Keratinocyte (primary cell): Measurements from ENCODE around the gene DGLUCY. TPM values are rescaled to one million over a fixed set of nuclear protein-coding genes. Genes with fewer than 3 reads are reported as not detected.

Experiments
- DNase-seq: peaks from one replicate; pipeline ENCODE4 v3.0.0-alpha.2; 2011; ENCODE audit warnings: low read depth, missing footprints, low spot score
- FAIRE-seq: peaks from 2 replicates; lab custom pipeline; 2011; peaks lifted over from hg19 to GRCh38; lab: Jason Lieb, UNC
- H2AFZ ChIP-seq: 2 replicates; pipeline ENCODE4 v1.6.0; 2012; ENCODE audit warnings: low read length, control low read depth, inconsistent platforms; ENCODE audit not compliant: control insufficient read depth
- H3K27ac ChIP-seq: 2 replicates; pipeline ENCODE4 v1.5.1; 2011; ENCODE audit warnings: low read length; ENCODE audit not compliant: control insufficient read depth, insufficient read depth
- H3K27me3 ChIP-seq: 3 replicates; pipeline ENCODE4 v1.6.0; 2011; ENCODE audit warnings: low read length; ENCODE audit not compliant: control insufficient read depth, insufficient read depth; ENCODE audit errors: extremely low read depth
- H3K36me3 ChIP-seq, 2 experiments: 2 replicates in 1 of 2; 3 replicates in 1 of 2; pipeline ENCODE4 v1.5.1; 2011; ENCODE audit warnings: low read length in 2 of 2, mild to moderate bottlenecking in 1 of 2; ENCODE audit not compliant: control insufficient read depth in 2 of 2, insufficient read depth in 2 of 2; ENCODE audit errors: extremely low read depth in 1 of 2
- H3K4me1 ChIP-seq: 3 replicates; pipeline ENCODE4 v1.5.1; 2011; ENCODE audit warnings: low read length; ENCODE audit not compliant: control insufficient read depth, insufficient read depth; ENCODE audit errors: extremely low read depth
- H3K4me2 ChIP-seq: 3 replicates; pipeline ENCODE4 v1.6.0; 2011; ENCODE audit warnings: low read depth, low read length; ENCODE audit not compliant: control insufficient read depth, insufficient read depth; ENCODE audit errors: extremely low read depth
- H3K4me3 ChIP-seq, 3 experiments: fragments of 200-600 bp in 1 of 3; sonication (generic) in 1 of 3; 2 replicates in 2 of 3; 3 replicates in 1 of 3; pipeline ENCODE4 v1.5.1; 2011 to 2016; ENCODE audit warnings: low read length in 3 of 3, mild to moderate bottlenecking in 3 of 3, control low read depth in 2 of 3, inconsistent platforms in 1 of 3, low read depth in 1 of 3, mixed read lengths in 1 of 3, mixed run types in 1 of 3, moderate library complexity in 1 of 3; ENCODE audit not compliant: control insufficient read depth in 2 of 3, insufficient read depth in 2 of 3; ENCODE audit errors: extremely low read depth in 1 of 3
- H3K79me2 ChIP-seq: 2 replicates; pipeline ENCODE4 v1.6.0; 2012; ENCODE audit warnings: low read length; ENCODE audit not compliant: control insufficient read depth, insufficient read depth
- H3K9ac ChIP-seq: 3 replicates; pipeline ENCODE4 v1.6.0; 2011; ENCODE audit warnings: low read length; ENCODE audit not compliant: control insufficient read depth, insufficient read depth; ENCODE audit errors: extremely low read depth
- H3K9me1 ChIP-seq: 3 replicates; pipeline ENCODE4 v1.6.0; 2011; ENCODE audit warnings: low read length; ENCODE audit not compliant: control insufficient read depth, insufficient read depth; ENCODE audit errors: extremely low read depth
- H3K9me3 ChIP-seq: 2 replicates; pipeline ENCODE4 v1.5.1; 2012; ENCODE audit warnings: low read depth, low read length; ENCODE audit not compliant: control insufficient read depth
- H4K20me1 ChIP-seq: 3 replicates; pipeline ENCODE4 v1.6.0; 2011; ENCODE audit warnings: low read length; ENCODE audit not compliant: control insufficient read depth, insufficient read depth; ENCODE audit errors: extremely low read depth
- CTCF ChIP-seq, 3 experiments: IDR thresholded peaks in 1 of 3; conservative IDR thresholded peaks in 1 of 3; optimal IDR thresholded peaks in 1 of 3; 2 replicates in 2 of 3; 3 replicates in 1 of 3; pipeline versions ENCODE3 to v1.5.1; 2011; ENCODE audit warnings: low read length in 3 of 3, mild to moderate bottlenecking in 3 of 3, moderate library complexity in 2 of 3, control low read depth in 1 of 3, inconsistent platforms in 1 of 3; ENCODE audit not compliant: insufficient read depth in 2 of 3; ENCODE audit errors: extremely low read depth in 1 of 3
- EZH2 ChIP-seq: IDR thresholded peaks from one replicate; pipeline ENCODE4 v1.6.1; 2012; ENCODE audit warnings: inconsistent platforms, mild to moderate bottlenecking, low read length, moderate library complexity
- dilution Hi-C: fragments of 300-500 bp; cut with MboI; formaldehyde crosslinking; loops from one replicate; pipeline ENCODE4 v1.7.0; 2020; ENCODE audit warnings: low sequenced_read_pairs; ENCODE audit not compliant: extremely low pct_ligation_motif_present
- polyA plus RNA-seq, 5 experiments: library from polyadenylated mRNA; depleted of rRNA in 3 of 5; stranded (reverse) in 3 of 5; stranded (forward) in 1 of 5; unstranded in 1 of 5; fragments of >200 nt; gene quantifications; 1 replicate in 1 of 5; 2 replicates in 3 of 5; 3 replicates in 1 of 5; pipeline versions ENCODE4 v1.2.1 to v1.2.3, GENCODE V29; 2011 to 2012; ENCODE audit warnings: missing spikeins in 2 of 5, low read depth in 1 of 5, low replicate concordance in 1 of 5

DGLUCY gene
- polyA plus RNA-seq, 1 donor (not counting 4 experiments of a cell fraction or from before 2014, with no cell fraction given): 19.4 TPM

- H3K4me1 ChIP-seq: peaks cover 27% of the 10 kb centered on the region
- H3K9ac ChIP-seq: no peak overlapping the region
- H3K9me3 ChIP-seq: no peaks in the 10 kb centered on the region
- no peak overlapping the region for H3K27ac ChIP-seq
- no peaks in the 10 kb centered on the region for H3K27me3 ChIP-seq
- FAIRE-seq (no peak), DNase-seq (no peak)
- H3K79me2 ChIP-seq: no peaks in the 10 kb centered on the region
- no peaks in the 10 kb centered on the region for H4K20me1 ChIP-seq
- no peak overlapping the region for H3K4me3 ChIP-seq
- H3K9me1 ChIP-seq: peaks cover 3% of the 10 kb centered on the region
- no peak overlapping the region for H3K4me2 ChIP-seq
- TF ChIP-seq CTCF (optimal IDR thresholded peaks at IDR 0.05 in 1 of 3, IDR thresholded peaks at IDR 0.05 in 1 of 3, conservative IDR thresholded peaks at IDR 0.05 in 1 of 3; ENCODE audit: extremely low read depth in 1 of 3, insufficient read depth in 2 of 3, low read length in 3 of 3) (no peak), EZH2 (no peak)
- dilution Hi-C loops: no loop called here
- no peaks in the 10 kb centered on the region for H3K36me3 ChIP-seq
- no peak overlapping the region for H2AFZ ChIP-seq
Observed at GRCh38 chr14:91241863-91242262, 128.0 kb downstream of the DGLUCY start.

GRCh38 chr14:91242635-91243034 lies 128.8 kb downstream of the DGLUCY start:
- Histone ChIP-seq H4K20me1 (no peaks in the 10 kb centered on the region), H3K4me2 (no peak overlapping the region), H3K27me3 (no peaks in the 10 kb centered on the region), H3K79me2 (no peaks in the 10 kb centered on the region), H3K4me3 (no peak overlapping the region), H2AFZ (no peak overlapping the region), H3K9me3 (no peaks in the 10 kb centered on the region), H3K9ac (no peak overlapping the region), H3K4me1 (peaks cover 27% of the 10 kb centered on the region), H3K27ac (peak overlapping the region; percentile 87), H3K9me1 (peaks cover 3% of the 10 kb centered on the region), H3K36me3 (no peaks in the 10 kb centered on the region)
- DNase-seq (no peak), FAIRE-seq (no peak)
- dilution Hi-C loops: no loop called here
- TF ChIP-seq EZH2: no peak
- no peak for TF ChIP-seq CTCF (optimal IDR thresholded peaks at IDR 0.05 in 1 of 3, IDR thresholded peaks at IDR 0.05 in 1 of 3, conservative IDR thresholded peaks at IDR 0.05 in 1 of 3; ENCODE audit: extremely low read depth in 1 of 3, insufficient read depth in 2 of 3, low read length in 3 of 3)
